ENCODE results near the gene SRP68.

Gene SRP68

GRCh38 chr17:76088868-76089576 is 16.7 kb upstream of the SRP68 start:
- TF ChIP-seq CTCF (IDR thresholded peaks at IDR 0.05; ENCODE audit: extremely low read depth, missing control alignments) = no peak
- DNase-seq (ENCODE audit: low spot score) = no peak

GRCh38 chr17:76088041-76088867 is 15.9 kb upstream of the SRP68 start:
- TF ChIP-seq CTCF (IDR thresholded peaks at IDR 0.05; ENCODE audit: extremely low read depth, missing control alignments) = no peak

GRCh38 chr17:76087531-76087930 is 15.2 kb upstream of the SRP68 start:
- DNase-seq (ENCODE audit: low spot score) = no peak
- no peak for TF ChIP-seq CTCF (IDR thresholded peaks at IDR 0.05; ENCODE audit: extremely low read depth, missing control alignments)

More at GRCh38 chr17:76088041-76088867, 15.9 kb upstream of the SRP68 start:
- DNase-seq (ENCODE audit: low spot score) = no peak

GRCh38 chr17:76086384-76086783 is 14.1 kb upstream of the SRP68 start:
- no peak for DNase-seq (ENCODE audit: low spot score)
- no peak for TF ChIP-seq CTCF (IDR thresholded peaks at IDR 0.05; ENCODE audit: extremely low read depth, missing control alignments)

- no peak for DNase-seq (ENCODE audit: low spot score)
- no peak for TF ChIP-seq CTCF (IDR thresholded peaks at IDR 0.05; ENCODE audit: extremely low read depth, missing control alignments)
Measured at GRCh38 chr17:76085731-76086366, 13.5 kb upstream of the SRP68 start.

GRCh38 chr17:76085066-76085730 is 12.9 kb upstream of the SRP68 start:
- no peak for DNase-seq (ENCODE audit: low spot score)
- TF ChIP-seq CTCF (IDR thresholded peaks at IDR 0.05; ENCODE audit: extremely low read depth, missing control alignments) = no peak

Measured in GM20000 (cell line).